Transverse colon (tissue), 4 donors: ENCODE data around the gene PHACTR4.

Experiments
- CTCF ChIP-seq, 5 experiments: fragments of 200-600 bp in 3 of 5; fragments of 450-650 bp in 2 of 5; sonication (generic) in 3 of 5; IDR thresholded peaks; 1 replicate in 2 of 5; 2 replicates in 3 of 5; pipeline ENCODE4 v1.5.1; 2016 to 2017; ENCODE audit warnings: antibody characterized with exemption in 5 of 5, inconsistent platforms in 3 of 5, mild to moderate bottlenecking in 2 of 5, moderate library complexity in 1 of 5
- EP300 ChIP-seq: sonication (generic); formaldehyde crosslinking; IDR thresholded peaks from one replicate; pipeline ENCODE4 v1.6.1; 2017; ENCODE audit warnings: antibody characterized with exemption, low read depth
- POLR2A ChIP-seq: fragments of 450-650 bp; IDR thresholded peaks from one replicate; pipeline ENCODE4 v1.6.1; 2016; ENCODE audit warnings: antibody characterized with exemption, mild to moderate bottlenecking, moderate library complexity
- POLR2AphosphoS5 ChIP-seq, 3 donors: sonication (generic); formaldehyde crosslinking; IDR thresholded peaks; one replicate each; pipeline ENCODE4 v1.6.1; 2016; ENCODE audit warnings: antibody characterized with exemption in 3 of 3

- no peak for TF ChIP-seq CTCF (IDR thresholded peaks at IDR 0.05)
- TF ChIP-seq POLR2A = peak; percentile 98
- peak; percentile 98 to 99 (median 99) for TF ChIP-seq POLR2AphosphoS5 (IDR thresholded peaks at IDR 0.05)
- TF ChIP-seq EP300 = no peak
These were observed 136.1 kb downstream of the PHACTR4 start, which contains the start of gene RCC1 for GRCh38 chr1:28505406-28506187.
